Fibroblast of lung (primary cell): ENCODE measurements around the gene RIT2. TPM values are rescaled to one million over a fixed set of nuclear protein-coding genes. Genes with fewer than 3 reads are reported as not detected.

ENCODE experiments used
- DNase-seq, 2 donors: peaks; one replicate each; pipeline versions ENCODE4 v3.0.0 to v3.0.0-alpha.2; 2010; ENCODE audit warnings: low read depth in 2 of 2
- H2AFZ ChIP-seq: 2 replicates; pipeline ENCODE4 v1.5.1; 2012; ENCODE audit warnings: low read length, control low read depth, inconsistent platforms
- H3K27ac ChIP-seq: 2 replicates; pipeline ENCODE4 v1.5.1; 2011; ENCODE audit warnings: low read length, control low read depth; ENCODE audit not compliant: insufficient read depth
- H3K27me3 ChIP-seq: 2 replicates; pipeline ENCODE4 v1.5.1; 2011; ENCODE audit warnings: mild to moderate bottlenecking, low read length; ENCODE audit not compliant: control insufficient read depth, insufficient read depth
- H3K36me3 ChIP-seq: 2 replicates; pipeline ENCODE4 v1.5.1; 2011; ENCODE audit warnings: low read length; ENCODE audit not compliant: control insufficient read depth, insufficient read depth
- H3K4me1 ChIP-seq: 2 replicates; pipeline ENCODE4 v1.5.1; 2011; ENCODE audit warnings: low read length; ENCODE audit not compliant: control insufficient read depth, insufficient read depth; ENCODE audit errors: extremely low read depth
- H3K4me2 ChIP-seq: 2 replicates; pipeline ENCODE4 v1.5.1; 2011; ENCODE audit warnings: low read length, control low read depth; ENCODE audit not compliant: insufficient read depth; ENCODE audit errors: extremely low read depth
- H3K4me3 ChIP-seq, 4 experiments: fragments of 200-600 bp in 1 of 4; sonication (generic) in 1 of 4; replicated peaks in 1 of 4; 2 replicates each; pipeline ENCODE4 v1.5.1; 2011 to 2016; ENCODE audit warnings: low read length in 4 of 4, low read depth in 3 of 4, mild to moderate bottlenecking in 3 of 4, control low read depth in 2 of 4, inconsistent platforms in 1 of 4, mixed read lengths in 1 of 4; ENCODE audit not compliant: insufficient read depth in 1 of 4; ENCODE audit errors: control extremely low read depth in 1 of 4
- H3K79me2 ChIP-seq: 2 replicates; pipeline ENCODE4 v1.5.1; 2012; ENCODE audit warnings: mild to moderate bottlenecking, low read length, inconsistent platforms; ENCODE audit not compliant: control insufficient read depth, insufficient read depth
- H3K9ac ChIP-seq: 2 replicates; pipeline ENCODE4 v1.5.1; 2011; ENCODE audit warnings: mild to moderate bottlenecking, low read length, control low read depth; ENCODE audit not compliant: insufficient read depth
- H3K9me3 ChIP-seq: 2 replicates; pipeline ENCODE4 v1.5.1; 2012; ENCODE audit warnings: low read depth, low read length; ENCODE audit not compliant: control insufficient read depth, insufficient read depth
- H4K20me1 ChIP-seq: 2 replicates; pipeline ENCODE4 v1.5.1; 2011; ENCODE audit warnings: low read length; ENCODE audit not compliant: control insufficient read depth, insufficient read depth; ENCODE audit errors: extremely low read depth
- CTCF ChIP-seq, 2 donors: IDR thresholded peaks in 1 of 2; conservative IDR thresholded peaks in 1 of 2; 1 replicate in 1 of 2; 2 replicates in 1 of 2; pipeline ENCODE4 v1.5.1; 2011 to 2012; ENCODE audit warnings: low read length in 2 of 2, control low read depth in 1 of 2, inconsistent platforms in 1 of 2, low read depth in 1 of 2, mild to moderate bottlenecking in 1 of 2
- EZH2 ChIP-seq: IDR thresholded peaks from 2 replicates; pipeline ENCODE4 v1.5.1; 2012; ENCODE audit warnings: low read length, control low read depth, mild to moderate bottlenecking; ENCODE audit errors: missing control alignments
- polyA plus RNA-seq, 2 donors: library from polyadenylated mRNA; depleted of rRNA in 1 of 2; stranded (reverse) in 1 of 2; unstranded in 1 of 2; fragments of >200 nt; gene quantifications; 2 replicates each; pipeline ENCODE4 v1.2.1, GENCODE V29; 2011 to 2012; ENCODE audit warnings: missing spikeins in 1 of 2
- total RNA-seq: library from RNA; depleted of rRNA; stranded (reverse); fragments of >200 nt; gene quantifications from 2 replicates; pipeline ENCODE4 v1.2.1, GENCODE V29; 2014

Gene RIT2
- total and polyA plus RNA-seq, 2 donors (not counting 1 experiment from before 2014, with no cell fraction given), result not detected

- TF ChIP-seq CTCF (conservative IDR thresholded peaks at IDR 0.05 in 1 of 2, IDR thresholded peaks at IDR 0.05 in 1 of 2; ENCODE audit: low read depth in 1 of 2, low read length in 2 of 2) (no peak), EZH2 (no peak)
- no peaks in the 10 kb centered on the region for H3K79me2 ChIP-seq
- H4K20me1 ChIP-seq, result no peaks in the 10 kb centered on the region
- no peaks in the 10 kb centered on the region for H3K36me3 ChIP-seq
- H2AFZ ChIP-seq, result no peak overlapping the region
- no peak overlapping the region for H3K27ac ChIP-seq
- no peak for DNase-seq
- no peaks in the 10 kb centered on the region for H3K27me3 ChIP-seq
- no peak overlapping the region for H3K4me2 ChIP-seq
- H3K4me1 ChIP-seq, result no peaks in the 10 kb centered on the region
- H3K9ac ChIP-seq, result no peak overlapping the region
- no peak overlapping the region for H3K4me3 ChIP-seq
- no peaks in the 10 kb centered on the region for H3K9me3 ChIP-seq
Observed at GRCh38 chr18:43040281-43040680, 75.2 kb downstream of the RIT2 start.

GRCh38 chr18:43034683-43035500, 80.6 kb downstream of the RIT2 start:
- Histone ChIP-seq H2AFZ (no peak overlapping the region), H4K20me1 (no peaks in the 10 kb centered on the region), H3K27me3 (no peaks in the 10 kb centered on the region), H3K36me3 (no peaks in the 10 kb centered on the region), H3K9ac (no peak overlapping the region), H3K9me3 (no peaks in the 10 kb centered on the region), H3K27ac (no peak overlapping the region), H3K4me2 (no peak overlapping the region), H3K4me3 (no peak overlapping the region), H3K4me1 (no peaks in the 10 kb centered on the region), H3K79me2 (no peaks in the 10 kb centered on the region)
- TF ChIP-seq EZH2 (no peak), CTCF (conservative IDR thresholded peaks at IDR 0.05 in 1 of 2, IDR thresholded peaks at IDR 0.05 in 1 of 2; ENCODE audit: low read depth in 1 of 2, low read length in 2 of 2) (no peak)
- DNase-seq, result no peak

GRCh38 chr18:43031169-43031568, 84.3 kb downstream of the RIT2 start:
- Histone ChIP-seq H3K9me3 (no peaks in the 10 kb centered on the region), H3K4me3 (no peak overlapping the region), H3K27ac (no peak overlapping the region), H3K36me3 (no peaks in the 10 kb centered on the region), H3K27me3 (no peaks in the 10 kb centered on the region), H2AFZ (no peak overlapping the region), H3K79me2 (no peaks in the 10 kb centered on the region), H3K4me1 (no peaks in the 10 kb centered on the region), H3K4me2 (no peak overlapping the region), H4K20me1 (no peaks in the 10 kb centered on the region), H3K9ac (no peak overlapping the region)
- TF ChIP-seq CTCF (conservative IDR thresholded peaks at IDR 0.05 in 1 of 2, IDR thresholded peaks at IDR 0.05 in 1 of 2; ENCODE audit: low read depth in 1 of 2, low read length in 2 of 2), result no peak
- TF ChIP-seq EZH2, result no peak
- peak in 1 of 2 donors; percentile 55 for DNase-seq
